Natural killer cell (primary cell): ENCODE results near the gene CNNM4. TPM values are rescaled to one million over a fixed set of nuclear protein-coding genes. Genes with fewer than 3 reads are reported as not detected.

ENCODE experiments used
- ATAC-seq, 3 donors: fragments of 150-1000 bp in 2 of 3; fragments of 200-7000 bp in 1 of 3; cut with Tn5 transposase; 1 replicate in 1 of 3; 2 replicates in 2 of 3; pipeline ENCODE4 v1.10.0; 2021; ENCODE audit warnings: mild to moderate bottlenecking in 2 of 3, moderate library complexity in 2 of 3
- DNase-seq, 2 donors: peaks; one replicate each; pipeline versions ENCODE4 v3.0.0 to v3.0.0-alpha.2; 2013 to 2021; ENCODE audit warnings: mixed read lengths in 1 of 2
- H3K27ac ChIP-seq: one replicate; pipeline ENCODE4 v1.5.1; 2013; ENCODE audit warnings: mild to moderate bottlenecking, low read length
- H3K27me3 ChIP-seq: one replicate; pipeline ENCODE4 v1.6.1; 2013; ENCODE audit warnings: low read length; ENCODE audit not compliant: control insufficient read depth, insufficient read depth
- H3K36me3 ChIP-seq: one replicate; pipeline ENCODE4 v1.6.1; 2013; ENCODE audit warnings: low read length; ENCODE audit not compliant: control insufficient read depth, insufficient read depth
- H3K4me1 ChIP-seq: one replicate; pipeline ENCODE4 v1.6.1; 2013; ENCODE audit warnings: low read length; ENCODE audit not compliant: control insufficient read depth, insufficient read depth
- H3K4me3 ChIP-seq: one replicate; pipeline ENCODE4 v1.5.1; 2013; ENCODE audit warnings: low read length
- H3K9me3 ChIP-seq: one replicate; pipeline ENCODE4 v1.6.1; 2013; ENCODE audit warnings: low read length; ENCODE audit not compliant: control insufficient read depth, insufficient read depth
- H3K27ac Mint-ChIP-seq, 2 donors: one replicate each; pipeline ENCODE4 v1.8.0; 2022; ENCODE audit warnings: mild to moderate bottlenecking in 2 of 2, mixed read lengths in 2 of 2, moderate library complexity in 1 of 2
- H3K27me3 Mint-ChIP-seq, 2 donors: one replicate each; pipeline ENCODE4 v1.8.0; 2022; ENCODE audit warnings: low read depth in 2 of 2, mixed read lengths in 2 of 2
- H3K36me3 Mint-ChIP-seq: one replicate; pipeline ENCODE4 v1.8.0; 2022; ENCODE audit warnings: mixed read lengths
- H3K4me1 Mint-ChIP-seq, 2 donors: one replicate each; pipeline ENCODE4 v1.8.0; 2022; ENCODE audit warnings: mixed read lengths in 2 of 2
- H3K4me3 Mint-ChIP-seq: one replicate; pipeline ENCODE4 v1.8.0; 2022; ENCODE audit warnings: mild to moderate bottlenecking, moderate library complexity, mixed read lengths
- H3K9me3 Mint-ChIP-seq, 2 donors: one replicate each; pipeline ENCODE4 v1.8.0; 2022; ENCODE audit warnings: mixed read lengths in 2 of 2
- CTCF ChIP-seq: fragments of 200-600 bp; IDR thresholded peaks from one replicate; pipeline ENCODE4 v1.8.0; 2022; ENCODE audit warnings: antibody characterized with exemption
- WGBS: methylation state at CpG from one replicate; pipeline ENCODE4 v1.1.7; 2013; ENCODE audit warnings: missing lambda C conversion rate; ENCODE audit not compliant: insufficient coverage; 5-methylcytosine and 5-hydroxymethylcytosine counted together
- intact Hi-C: fragments of 100-400 bp; cut with micrococcal nuclease; formaldehyde crosslinking; loops from one replicate; pipeline ENCODE4 v1.14.2; 2022
- total RNA-seq, 4 donors: library from RNA; stranded (reverse); fragments of 120-200 nt in 1 of 4; gene quantifications; one replicate each; pipeline versions ENCODE4 v1.2.3 to v1.2.4, GENCODE V29; 2013 to 2022

Gene CNNM4
- total RNA-seq, 3 donors from 2014 or later (not counting 1 experiment from before 2014, with no cell fraction given): 9.9 to 12.1 (median 10.7) TPM

DNA sequence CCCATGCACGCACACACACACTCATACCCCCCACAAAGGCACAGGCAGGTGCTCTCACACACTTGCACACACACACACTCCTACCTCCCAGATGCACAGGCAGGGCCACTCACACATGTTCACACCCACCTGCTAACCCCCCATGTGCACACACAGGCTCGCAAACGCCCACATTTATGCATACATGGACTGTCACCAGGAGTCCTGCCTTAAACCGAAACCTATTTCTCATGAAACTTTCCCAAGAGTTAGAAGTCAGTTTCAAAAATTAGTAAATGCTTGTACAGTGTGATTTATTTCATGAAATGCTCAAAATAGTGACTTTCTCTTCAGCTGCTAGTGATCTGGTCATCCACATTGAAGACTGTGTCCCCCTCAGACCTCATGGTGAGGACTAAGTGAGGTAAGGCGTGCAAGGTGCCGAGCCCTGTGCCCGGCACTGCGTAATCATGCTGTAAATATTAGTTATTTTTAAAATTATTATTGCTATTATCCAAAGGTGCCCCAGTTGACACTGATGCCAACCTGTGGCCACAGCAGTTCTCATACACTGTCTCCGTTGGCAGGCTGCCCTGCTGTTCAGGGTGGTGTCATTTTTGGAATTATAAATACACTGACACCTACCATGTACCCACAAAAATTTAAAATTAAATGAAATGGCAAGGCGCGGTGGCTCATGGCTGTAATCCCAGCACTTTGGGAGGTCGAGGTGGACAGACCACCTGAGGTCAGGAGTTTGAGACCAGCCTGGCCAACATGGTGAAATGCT is 12.4 kb downstream of the CNNM4 start:
- Mint-ChIP-seq H3K4me3 (peak overlapping the region; percentile 47), H3K36me3 (no peaks in the 10 kb centered on the region), H3K27ac (peak overlapping the region; percentile 75 to 92), H3K9me3 (no peaks in the 10 kb centered on the region), H3K4me1 (peaks cover 4 to 31% of the 10 kb centered on the region in 2 donors), H3K27me3 (no peaks in the 10 kb centered on the region)
- Histone ChIP-seq H3K9me3 (no peaks in the 10 kb centered on the region), H3K4me1 (peaks cover 26% of the 10 kb centered on the region), H3K36me3 (no peaks in the 10 kb centered on the region), H3K4me3 (no peak overlapping the region), H3K27me3 (no peaks in the 10 kb centered on the region), H3K27ac (peak overlapping the region; percentile 41)
- intact Hi-C loops: no loop called here
- WGBS: 84% methylated on average over 7 of the region's 12 CpGs
- no peak for ATAC-seq
- no peak for TF ChIP-seq CTCF
- peak in 1 of 2 donors; percentile 25 for DNase-seq

DNA sequence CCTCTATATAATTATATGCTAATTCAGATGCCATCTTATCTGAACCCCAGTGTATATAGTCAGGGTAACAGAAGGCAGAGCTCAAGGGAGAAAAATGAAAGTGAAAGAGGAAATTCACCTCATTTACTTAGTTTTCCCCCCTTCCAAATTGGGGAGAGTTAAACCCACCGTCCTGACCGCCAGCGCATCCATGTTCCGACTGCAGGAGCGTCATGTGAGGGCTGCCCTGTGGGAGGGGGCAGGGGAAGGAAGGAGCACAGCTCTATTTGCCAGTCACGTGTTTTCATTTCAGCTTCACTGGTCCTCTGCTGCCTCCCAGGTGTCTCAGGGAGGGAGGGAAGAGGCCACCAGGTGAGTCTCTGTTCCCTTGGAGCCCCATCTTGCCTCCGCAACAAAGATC is 13.2 kb downstream of the CNNM4 start:
- TF ChIP-seq CTCF: no peak
- Histone ChIP-seq H3K36me3 (no peaks in the 10 kb centered on the region), H3K27me3 (no peaks in the 10 kb centered on the region), H3K9me3 (no peaks in the 10 kb centered on the region), H3K4me1 (peaks cover 23% of the 10 kb centered on the region), H3K4me3 (peak overlapping the region; percentile 40), H3K27ac (peak overlapping the region; percentile 41)
- Mint-ChIP-seq H3K4me1 (peaks cover 4 to 28% of the 10 kb centered on the region in 2 donors), H3K36me3 (no peaks in the 10 kb centered on the region), H3K9me3 (no peaks in the 10 kb centered on the region), H3K27me3 (no peaks in the 10 kb centered on the region), H3K4me3 (peak overlapping the region; percentile 96), H3K27ac (peak overlapping the region; percentile 75 to 92)
- DNase-seq (peak; percentile 27 to 78), ATAC-seq (peak; percentile 63 to 79 (median 67))
- intact Hi-C loops: no loop called here
- 2% methylated on average over 6 of the region's 7 CpGs for WGBS

GRCh38 chr2:96775160-96775559 is 14.5 kb downstream of the CNNM4 start:
- intact Hi-C loops: no loop called here
- peak overlapping the region; percentile 18 for H3K27ac ChIP-seq
- no peaks in the 10 kb centered on the region for H3K27me3 Mint-ChIP-seq
- no peaks in the 10 kb centered on the region for H3K9me3 ChIP-seq
- peak overlapping the region in 1 of 2 donors; percentile 92 for H3K27ac Mint-ChIP-seq
- H3K27me3 ChIP-seq: no peaks in the 10 kb centered on the region
- DNase-seq: no peak
- H3K9me3 Mint-ChIP-seq: no peaks in the 10 kb centered on the region
- no peaks in the 10 kb centered on the region for H3K36me3 ChIP-seq
- no peak for ATAC-seq
- WGBS: 44% methylated on average over 1 of the region's 1 CpG
- TF ChIP-seq CTCF: no peak
- peak overlapping the region; percentile 41 for H3K4me3 Mint-ChIP-seq
- no peak overlapping the region for H3K4me3 ChIP-seq
- H3K4me1 ChIP-seq: peaks cover 23% of the 10 kb centered on the region
- peaks cover 4 to 23% of the 10 kb centered on the region in 2 donors for H3K4me1 Mint-ChIP-seq
- H3K36me3 Mint-ChIP-seq: no peaks in the 10 kb centered on the region
